NCI-H2107 (cell line): ENCODE data around the gene DVL2.

ENCODE experiments used
- DNase-seq: peaks from one replicate; lab custom pipeline; 2025; lab: John Stamatoyannopoulos, UW

Gene DVL2

DNA sequence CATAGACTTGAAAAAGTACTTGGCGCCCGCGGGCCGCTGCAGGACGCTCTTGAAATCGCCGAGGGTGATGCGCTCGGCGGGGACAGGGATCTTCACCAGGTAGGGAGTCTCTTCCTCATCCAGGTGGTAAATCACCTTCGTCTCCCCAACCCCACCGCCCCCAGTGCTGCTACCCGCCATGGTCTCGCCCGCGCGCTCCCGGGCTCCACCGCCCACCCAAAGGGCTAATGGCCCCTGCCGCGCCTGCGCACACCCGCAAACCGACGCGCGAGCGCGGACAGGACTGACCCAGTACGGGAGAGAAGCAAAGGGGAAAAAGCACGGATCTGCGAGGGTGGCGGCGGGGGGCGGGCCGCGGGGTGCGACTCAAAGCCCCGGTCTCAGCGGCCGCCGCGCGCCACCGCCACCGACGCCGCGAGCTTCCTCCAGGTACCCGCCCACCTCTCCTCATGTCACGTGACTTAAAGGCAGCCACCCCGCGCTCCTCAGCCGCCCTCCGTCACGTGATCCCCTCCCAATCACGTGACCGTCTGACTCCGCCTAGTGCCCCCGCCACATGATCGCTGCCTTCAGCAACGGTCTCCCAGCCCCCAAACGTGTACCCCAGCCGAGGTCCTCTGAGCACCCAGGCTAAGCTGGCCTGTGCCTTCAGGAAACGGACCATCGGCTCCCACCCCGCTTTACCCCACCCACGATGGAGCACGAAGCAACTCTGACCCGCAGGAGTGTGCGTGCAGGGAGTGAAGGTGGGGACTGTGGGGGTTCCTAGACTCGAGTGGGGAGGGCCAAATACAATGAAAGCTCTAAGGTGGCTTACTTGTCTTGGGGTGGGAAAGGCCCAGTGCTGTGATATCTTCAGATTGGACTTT, at the start of gene DVL2:
Gene DVL2 (minus strand): TSS at position 435 of the 869 bp plus-strand sequence. CDS start 255 bp downstream, at position 180.
- DNase-seq = peak; percentile 68

DNA sequence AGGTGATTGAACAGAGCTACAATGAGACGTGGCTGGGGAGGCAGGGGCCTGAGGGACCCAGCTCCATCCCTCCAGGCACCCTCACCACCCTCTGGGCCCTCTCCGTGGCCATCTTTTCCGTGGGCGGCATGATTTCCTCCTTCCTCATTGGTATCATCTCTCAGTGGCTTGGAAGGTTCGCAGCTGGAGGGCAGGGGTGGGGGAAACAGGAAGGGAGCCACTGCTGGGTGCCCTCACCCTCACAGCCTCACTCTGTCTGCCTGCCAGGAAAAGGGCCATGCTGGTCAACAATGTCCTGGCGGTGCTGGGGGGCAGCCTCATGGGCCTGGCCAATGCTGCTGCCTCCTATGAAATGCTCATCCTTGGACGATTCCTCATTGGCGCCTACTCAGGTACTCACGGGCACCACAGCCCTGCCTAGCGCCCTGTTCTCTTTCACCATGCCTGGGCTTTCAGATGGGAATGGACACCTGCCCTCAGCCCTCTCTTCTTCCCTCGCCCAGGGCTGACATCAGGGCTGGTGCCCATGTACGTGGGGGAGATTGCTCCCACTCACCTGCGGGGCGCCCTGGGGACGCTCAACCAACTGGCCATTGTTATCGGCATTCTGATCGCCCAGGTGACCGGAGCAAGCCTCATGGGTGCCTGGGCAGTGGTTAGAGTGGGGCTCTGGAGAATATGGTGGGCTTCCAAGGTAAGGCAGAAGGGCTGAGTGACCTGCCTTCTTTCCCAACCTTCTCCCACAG, 49.3 kb upstream of the DVL2 start:
- DNase-seq = no peak

DNA sequence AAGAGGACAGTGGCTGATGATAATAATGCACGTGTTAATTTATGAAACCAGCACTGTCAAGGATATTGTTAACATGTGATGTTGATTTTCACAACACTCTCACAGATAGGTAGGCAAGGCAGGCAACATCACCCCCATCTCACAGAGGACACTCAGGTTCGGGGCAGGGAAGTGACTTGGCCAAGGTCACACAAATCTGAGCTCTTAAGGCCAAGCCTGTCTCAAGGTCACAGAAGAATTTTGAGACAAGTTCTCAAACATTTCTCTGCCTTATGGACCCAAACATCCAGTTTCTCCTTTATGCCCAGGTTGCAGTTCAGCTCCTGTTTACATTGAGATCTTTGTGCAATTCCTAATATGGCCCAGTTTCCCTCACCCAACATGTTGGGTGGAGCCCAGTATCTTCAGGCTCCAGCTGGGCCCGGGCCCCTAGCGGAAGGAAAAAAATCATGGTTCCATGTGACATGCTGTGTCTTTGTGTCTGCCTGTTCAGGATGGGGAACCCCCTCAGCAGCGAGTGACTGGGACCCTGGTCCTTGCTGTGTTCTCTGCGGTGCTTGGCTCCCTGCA, 48.5 kb upstream of the DVL2 start:
- DNase-seq = no peak

DNA sequence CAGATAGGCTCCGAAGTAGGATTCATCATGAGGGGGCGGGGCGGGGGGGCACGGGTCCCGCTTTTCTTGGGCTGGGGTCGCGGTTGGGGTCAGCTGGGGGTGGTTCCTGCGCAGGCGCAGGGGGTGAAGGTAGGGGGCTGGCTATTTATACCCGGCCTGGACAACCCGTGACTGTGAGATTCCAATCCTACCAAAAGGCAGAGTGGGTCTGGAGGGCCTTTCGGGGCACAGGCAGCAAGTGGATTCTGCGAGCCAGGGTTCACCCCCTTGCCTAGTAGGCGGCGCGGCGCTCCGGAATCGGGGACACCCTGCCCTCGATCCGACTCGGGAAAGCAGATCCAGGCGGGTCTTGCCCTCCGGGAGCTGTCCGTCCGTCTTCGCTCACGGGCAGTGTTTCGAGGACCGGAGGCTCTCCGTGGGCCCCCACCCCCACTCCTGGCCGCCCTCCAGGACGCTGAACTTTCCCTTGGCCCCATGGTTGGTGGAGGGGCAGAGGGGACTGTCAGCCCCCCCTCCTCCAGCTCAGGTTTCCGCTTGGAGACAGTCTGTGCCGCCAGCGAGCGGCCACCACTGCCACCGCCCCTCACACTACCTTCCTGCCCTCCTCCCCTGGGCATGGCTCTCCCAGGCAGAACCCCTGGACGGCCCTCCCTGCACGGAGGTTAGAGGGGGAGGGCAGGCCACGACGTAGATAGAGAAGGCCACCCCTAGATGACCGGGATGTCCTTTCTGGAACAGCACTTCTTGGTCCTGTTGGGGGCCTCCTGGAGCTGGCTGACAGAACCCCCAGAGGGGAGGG, 47.8 kb upstream of the DVL2 start:
- no peak for DNase-seq

DNA sequence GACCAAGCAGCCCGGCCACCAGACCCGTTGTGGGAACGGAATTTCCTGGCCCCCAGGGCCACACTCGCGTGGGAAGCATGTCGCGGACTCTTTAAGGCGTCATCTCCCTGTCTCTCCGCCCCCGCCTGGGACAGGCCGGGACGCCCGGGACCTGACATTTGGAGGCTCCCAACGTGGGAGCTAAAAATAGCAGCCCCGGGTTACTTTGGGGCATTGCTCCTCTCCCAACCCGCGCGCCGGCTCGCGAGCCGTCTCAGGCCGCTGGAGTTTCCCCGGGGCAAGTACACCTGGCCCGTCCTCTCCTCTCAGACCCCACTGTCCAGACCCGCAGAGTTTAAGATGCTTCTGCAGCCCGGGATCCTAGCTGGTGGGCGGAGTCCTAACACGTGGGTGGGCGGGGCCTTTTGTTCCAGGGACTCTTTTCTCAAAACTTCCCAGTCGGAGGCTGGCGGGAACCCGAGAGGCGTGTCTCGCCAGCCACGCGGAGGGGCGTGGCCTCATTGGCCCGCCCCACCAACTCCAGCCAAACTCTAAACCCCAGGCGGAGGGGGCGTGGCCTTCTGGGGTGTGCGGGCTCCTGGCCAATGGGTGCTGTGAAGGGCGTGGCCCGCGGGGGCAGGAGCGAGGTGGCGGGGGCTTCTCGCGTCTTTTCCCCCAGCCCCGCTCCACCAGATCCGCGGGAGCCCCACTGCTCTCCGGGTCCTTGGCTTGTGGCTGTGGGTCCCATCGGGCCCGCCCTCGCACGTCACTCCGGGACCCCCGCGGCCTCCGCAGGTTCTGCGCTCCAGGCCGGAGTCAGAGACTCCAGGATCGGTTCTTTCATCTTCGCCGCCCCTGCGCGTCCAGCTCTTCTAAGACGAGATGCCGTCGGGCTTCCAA, 47.0 kb upstream of the DVL2 start, which contains the start of gene SLC2A4:
Gene SLC2A4 (plus strand): TSS at position 645 of the 879 bp plus-strand sequence. CDS start 217 bp downstream, at position 862.
- peak; percentile 17 for DNase-seq

DNA sequence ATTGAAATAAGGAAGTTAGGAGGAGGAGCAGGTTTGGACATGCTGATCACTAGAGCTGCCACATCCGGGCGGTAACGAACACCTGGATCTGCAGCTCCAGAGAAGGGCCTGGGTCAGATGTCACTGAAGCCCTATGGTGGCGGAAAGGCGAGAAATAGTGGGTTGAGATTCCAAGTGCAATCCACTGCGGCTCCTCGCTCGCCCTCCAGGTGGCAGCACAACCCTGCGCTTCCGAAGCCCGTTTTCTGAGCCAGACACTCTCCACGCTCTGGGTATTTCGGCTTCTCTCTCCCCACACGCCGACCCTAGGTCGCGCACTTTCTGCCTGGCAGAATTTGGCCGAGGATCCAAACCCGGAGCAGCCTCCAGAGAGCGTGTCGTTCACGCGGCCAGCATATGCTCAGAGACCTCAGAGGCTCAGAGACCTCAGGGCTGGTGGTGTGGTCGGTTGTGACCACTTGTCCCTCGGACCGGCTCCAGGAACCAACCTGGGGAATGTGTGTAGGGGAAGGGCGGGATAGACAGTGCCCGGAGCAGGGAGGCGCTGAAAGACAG, 46.3 kb upstream of the DVL2 start:
- DNase-seq = peak; percentile 21

DNA sequence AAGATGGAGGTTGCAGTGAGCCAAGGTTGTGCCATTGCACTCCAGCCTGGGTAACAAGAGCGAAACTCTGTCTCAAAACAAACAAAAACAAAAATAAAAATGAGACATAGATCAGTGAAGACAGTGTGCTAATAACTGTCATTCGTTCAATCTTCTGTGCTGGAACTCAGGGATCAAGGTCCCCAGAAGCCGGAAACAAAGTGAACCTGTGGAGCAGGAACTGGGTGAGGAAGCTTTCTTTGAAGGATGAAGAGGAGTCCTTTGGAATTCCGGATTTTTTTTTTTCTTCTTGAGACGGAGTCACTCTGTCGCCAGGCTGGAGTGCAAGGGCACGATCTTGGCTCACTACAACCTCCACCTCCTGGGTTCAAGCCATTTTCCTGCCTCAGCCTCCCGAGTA, 45.1 kb upstream of the DVL2 start:
- no peak for DNase-seq

DNA sequence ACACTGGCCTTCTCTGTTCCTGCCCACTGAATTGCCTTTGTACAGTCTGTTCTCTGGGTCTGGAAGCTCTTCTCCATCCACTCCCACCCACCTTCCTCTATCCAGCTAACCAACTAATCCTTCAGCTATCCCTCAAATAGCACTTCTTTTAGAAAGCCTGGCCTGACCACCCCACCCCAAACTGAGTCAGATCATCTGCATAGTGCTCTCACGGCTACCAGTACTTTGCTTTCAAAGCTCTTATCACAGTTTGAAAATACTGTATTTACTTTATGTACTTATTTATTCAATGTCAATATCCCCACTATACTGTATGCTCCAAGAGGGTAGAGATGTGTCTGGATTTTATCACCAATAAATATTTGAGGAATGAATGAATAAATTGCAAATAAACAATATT, 32.5 kb upstream of the DVL2 start:
- DNase-seq = no peak

DNA sequence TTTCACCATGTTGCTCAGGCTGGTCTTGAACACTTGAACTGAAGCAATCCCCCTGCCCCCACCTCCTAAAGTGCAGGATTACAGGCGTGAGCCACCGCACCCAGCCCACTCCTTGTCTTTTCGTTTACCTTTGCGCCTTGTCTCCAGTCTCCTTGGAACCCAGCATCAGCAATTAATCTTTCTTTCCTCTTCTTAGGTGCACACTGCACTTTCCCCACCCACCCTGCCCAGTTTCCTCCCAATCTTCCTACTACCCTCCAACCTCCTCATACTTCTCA, 29.4 kb upstream of the DVL2 start:
- no peak for DNase-seq

DNA sequence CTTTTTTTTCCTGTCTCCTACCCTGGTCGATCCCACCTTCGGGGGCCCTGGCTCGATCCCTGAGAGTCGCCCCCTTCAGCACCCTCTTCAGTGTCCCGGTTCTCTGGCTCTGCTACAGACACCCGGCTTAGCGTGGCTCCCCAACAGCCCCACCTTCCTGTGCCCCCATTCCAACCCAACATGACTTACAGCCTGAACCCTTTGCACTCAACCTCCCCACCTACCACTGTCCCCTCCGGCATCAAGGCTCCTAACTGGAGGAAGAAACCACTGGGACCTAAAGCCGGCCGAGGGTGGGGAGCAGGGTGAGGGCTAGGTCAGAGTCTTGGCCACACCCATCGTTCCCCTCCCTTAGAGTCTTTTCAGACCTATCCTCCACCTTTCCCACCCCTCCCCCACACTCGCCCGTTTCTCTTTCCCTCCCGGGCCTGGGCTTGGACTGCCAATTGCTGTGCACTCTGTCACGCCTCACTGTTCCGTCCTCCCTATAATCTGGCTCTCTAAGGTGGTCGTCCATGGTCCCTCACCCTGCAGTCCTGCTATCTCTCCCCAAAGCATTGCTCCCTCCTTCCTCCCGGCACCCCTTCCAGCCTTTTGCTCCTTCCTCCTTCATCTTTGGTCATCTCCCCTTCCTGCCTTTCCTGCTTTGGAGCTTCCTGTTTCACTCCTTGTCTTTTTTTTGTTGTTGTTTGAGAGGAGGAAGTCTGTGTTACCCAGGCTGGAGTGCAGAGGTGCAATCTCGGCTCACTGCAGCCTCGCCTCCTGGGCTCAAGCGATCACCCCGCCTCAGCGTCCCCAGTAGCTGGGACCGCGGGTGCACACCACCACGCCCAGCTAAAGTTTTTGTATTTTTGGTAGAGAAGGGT, 28.9 kb upstream of the DVL2 start:
- DNase-seq = no peak

DNA sequence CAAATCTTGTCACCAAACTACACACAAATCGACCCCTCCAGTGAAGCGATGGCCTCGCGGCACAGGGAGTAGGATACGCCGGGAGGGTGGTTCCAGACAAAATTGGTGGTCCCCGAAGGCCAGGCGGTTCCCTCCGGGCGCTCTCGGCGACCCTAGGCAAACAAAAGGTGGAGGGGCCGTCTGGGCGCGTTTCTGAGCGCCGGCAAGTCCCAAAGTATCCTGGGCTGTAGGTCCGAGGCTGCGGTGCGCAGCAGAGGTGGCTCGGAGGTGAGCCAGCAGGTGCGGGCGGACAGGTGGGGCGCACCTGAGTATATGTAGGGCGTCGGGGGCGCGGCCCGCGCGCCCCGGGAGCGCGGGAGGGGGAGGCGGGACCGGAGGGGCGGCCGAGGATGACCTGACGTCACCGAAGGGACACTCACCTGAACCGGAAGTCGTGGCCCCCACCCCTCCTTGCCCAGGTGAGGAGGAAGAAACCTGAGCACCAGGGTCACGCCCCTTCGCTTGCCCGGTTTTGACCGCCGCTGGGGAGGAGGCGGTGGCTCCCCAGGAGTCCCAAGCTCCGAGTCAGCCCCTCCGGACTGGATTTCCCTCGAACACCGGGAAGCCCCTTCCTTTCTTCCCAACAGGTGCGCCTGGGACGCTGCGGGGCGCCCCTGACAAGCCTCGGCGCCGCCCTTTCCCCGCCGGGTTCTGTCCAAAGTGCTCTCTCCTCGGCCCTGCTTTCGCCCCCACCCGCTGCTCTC, 28.0 kb upstream of the DVL2 start, which contains the start of gene CLDN7:
Gene CLDN7 (minus strand): TSS at position 287 of the 743 bp plus-strand sequence. CDS start 435 bp downstream, outside the sequence.
- peak; percentile 59 for DNase-seq

DNA sequence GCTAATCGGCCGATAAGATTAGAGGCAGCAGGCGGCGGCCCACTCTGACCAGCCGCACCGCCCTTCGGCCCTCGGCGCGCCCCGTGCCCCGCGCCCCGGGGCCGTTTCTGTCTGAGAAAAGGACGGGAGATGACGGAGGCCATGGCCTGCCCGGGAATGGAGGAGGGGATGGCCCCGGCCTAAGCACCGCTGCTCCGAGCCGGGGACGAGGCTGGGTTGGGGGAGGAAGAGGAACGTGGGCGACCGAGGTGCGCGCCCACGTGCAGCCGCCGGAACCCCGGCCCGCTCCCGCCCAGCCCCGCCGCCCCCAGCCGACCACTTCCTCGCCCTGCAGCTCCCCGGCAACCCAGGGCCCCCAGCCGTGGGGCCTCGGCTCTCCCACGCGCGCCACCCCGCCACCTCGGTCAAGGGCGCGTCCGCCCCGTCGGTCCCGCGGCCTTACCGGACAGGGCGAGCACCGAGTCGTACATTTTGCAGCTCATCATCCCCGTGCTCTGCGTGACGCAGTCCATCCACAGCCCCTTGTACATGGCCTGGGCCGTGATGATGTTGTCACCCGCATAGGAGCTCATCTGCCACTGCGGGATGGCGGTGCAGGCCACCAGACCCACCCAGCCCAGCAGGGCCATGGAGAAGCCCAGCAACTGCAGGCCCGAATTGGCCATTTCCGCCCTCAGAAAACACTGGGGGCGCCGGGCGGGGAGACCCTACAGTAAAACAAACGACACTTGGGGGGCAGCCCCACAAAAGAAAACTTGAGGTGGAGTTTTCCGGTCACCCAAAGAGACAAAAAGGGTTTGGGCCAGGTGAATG, 27.3 kb upstream of the DVL2 start:
- DNase-seq = no peak

DNA sequence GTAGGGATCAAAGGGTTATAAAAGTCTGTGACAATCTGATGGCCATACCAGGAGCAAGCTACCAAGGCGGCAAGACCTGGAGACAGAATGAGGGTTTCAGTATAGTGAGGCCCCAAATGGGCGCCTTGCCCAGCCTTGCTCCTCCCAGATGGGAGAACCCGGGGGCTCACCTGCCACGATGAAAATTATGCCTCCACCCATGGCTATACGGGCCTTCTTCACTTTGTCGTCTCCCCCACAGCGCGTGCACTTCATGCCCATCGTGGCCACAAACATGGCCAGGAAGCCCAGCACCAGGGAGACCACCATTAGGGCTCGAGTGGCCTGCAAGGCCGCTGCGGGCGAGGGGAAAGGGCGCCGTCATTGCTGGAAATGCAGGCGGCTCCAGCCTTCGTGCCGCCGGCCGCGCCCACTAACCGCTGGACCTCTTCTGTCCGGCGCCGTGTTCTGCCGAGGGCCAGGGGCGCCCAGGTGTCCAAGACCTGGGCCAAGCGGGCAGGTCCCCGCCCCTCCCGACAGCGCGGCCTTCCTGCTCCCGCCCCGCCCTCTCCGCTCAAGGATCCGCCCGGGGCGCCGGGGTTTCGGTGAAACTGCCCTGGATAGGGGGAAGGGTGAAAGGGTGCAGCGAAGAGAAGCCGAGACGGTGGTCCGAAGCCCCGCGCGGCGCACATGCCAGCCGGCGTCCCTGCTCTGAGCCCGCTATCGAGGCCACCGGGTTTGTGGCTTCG, 26.5 kb upstream of the DVL2 start:
- DNase-seq = peak; percentile 30

DNA sequence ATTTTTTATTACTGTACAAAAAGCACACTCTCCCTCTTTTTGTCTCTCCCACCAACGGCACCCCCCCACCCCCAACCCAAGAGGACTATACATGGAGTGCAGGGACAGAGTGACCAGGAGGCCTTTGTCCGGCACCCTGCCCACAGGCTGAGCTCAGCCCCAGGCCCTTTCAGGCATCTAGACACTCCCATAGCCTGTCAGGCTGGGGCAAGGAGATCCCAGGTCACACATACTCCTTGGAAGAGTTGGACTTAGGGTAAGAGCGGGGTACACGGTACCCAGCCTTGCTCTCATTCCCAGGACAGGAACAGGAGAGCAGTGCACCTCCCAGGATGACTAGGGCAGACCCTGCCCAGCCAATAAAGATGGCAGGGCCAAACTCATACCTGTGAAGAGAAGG, 25.8 kb upstream of the DVL2 start:
- DNase-seq = no peak

DNA sequence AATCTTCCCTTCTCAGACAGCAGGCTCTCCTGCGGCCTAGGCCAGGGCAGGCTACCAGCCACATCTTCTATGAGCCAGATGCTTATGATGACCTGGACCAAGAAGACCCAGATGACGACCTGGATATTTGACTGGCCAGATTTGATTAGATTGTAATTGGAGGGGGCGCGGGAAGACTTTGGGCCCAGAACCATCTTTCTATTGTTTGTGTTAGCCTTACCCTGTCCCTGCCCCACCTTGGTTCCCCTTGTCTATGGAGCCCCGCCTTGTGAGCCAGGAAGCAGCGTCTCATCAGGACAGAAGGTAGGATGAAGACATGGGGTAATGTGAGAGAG, 25.2 kb upstream of the DVL2 start:
- no peak for DNase-seq

DNA sequence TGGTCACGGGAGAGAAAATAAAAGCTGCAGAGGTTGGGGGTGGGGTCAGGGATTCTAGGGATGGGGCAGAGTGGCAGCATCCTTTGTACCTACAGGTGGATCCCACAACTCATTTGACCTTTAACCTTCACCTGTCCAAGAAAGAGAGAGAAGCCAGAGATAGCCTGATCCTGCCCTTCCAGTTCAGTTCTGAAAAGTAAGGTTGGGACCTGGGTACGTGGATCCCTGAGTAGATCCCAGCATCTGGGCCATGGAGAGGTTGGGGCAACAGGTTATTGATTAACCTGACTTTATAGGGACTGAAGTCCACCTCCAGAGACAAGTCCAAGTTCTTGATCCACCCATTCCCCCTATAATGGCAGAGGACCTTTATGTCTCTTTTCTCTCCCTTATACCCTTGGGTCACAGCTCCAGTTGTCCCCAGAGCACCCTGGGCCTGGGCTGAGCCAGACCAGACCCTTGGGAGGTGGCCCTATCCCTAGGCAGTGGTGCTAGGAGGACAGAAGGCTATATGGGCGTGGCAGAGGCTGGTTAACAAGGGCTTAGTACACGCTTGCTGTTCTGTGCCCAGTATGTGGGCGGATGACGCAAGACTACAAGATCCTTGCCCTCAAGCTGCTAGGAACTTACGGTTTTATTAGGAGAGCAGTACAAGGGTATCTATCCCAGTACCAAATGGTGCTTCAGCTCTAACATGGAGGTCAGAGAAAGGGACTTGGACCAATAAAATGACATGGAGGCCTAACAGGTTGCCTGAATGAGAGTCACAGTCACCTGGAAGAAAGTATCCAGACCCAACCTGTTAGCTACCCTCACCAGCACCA, 24.6 kb upstream of the DVL2 start:
- no peak for DNase-seq
